Esophagus muscularis mucosa (tissue), 4 donors: Measurements from ENCODE around the gene UNC5B. TPM values are rescaled to one million over a fixed set of nuclear protein-coding genes. Genes with fewer than 3 reads are reported as not detected.

Experiments
- DNase-seq: peaks from one replicate; pipeline ENCODE4 v3.0.0-alpha.2; 2017; ENCODE audit errors: extremely low spot score
- H3K27ac ChIP-seq, 4 donors: fragments of 200-600 bp; sonication (generic); replicated peaks in 1 of 4; 1 replicate in 3 of 4; 2 replicates in 1 of 4; pipeline ENCODE4 v1.5.1; 2016 to 2019; ENCODE audit warnings: mild to moderate bottlenecking in 1 of 4
- H3K27me3 ChIP-seq, 4 donors: fragments of 200-600 bp; sonication (generic); one replicate each; pipeline versions ENCODE4 v1.5.1 to v1.6.0; 2016 to 2019
- H3K36me3 ChIP-seq, 4 donors: fragments of 200-600 bp; sonication (generic); one replicate each; pipeline ENCODE4 v1.5.1; 2016 to 2019
- H3K4me1 ChIP-seq, 4 donors: fragments of 200-600 bp; sonication (generic); one replicate each; pipeline ENCODE4 v1.5.1; 2016 to 2019
- H3K4me3 ChIP-seq, 4 donors: fragments of 200-600 bp; sonication (generic); 1 replicate in 2 of 4; 2 replicates in 2 of 4; pipeline ENCODE4 v1.5.1; 2016 to 2019; ENCODE audit warnings: mild to moderate bottlenecking in 4 of 4, moderate library complexity in 1 of 4
- H3K9me3 ChIP-seq, 4 donors: fragments of 200-600 bp; sonication (generic); 1 replicate in 3 of 4; 2 replicates in 1 of 4; pipeline ENCODE4 v1.5.1; 2016 to 2019
- CTCF ChIP-seq, 3 experiments: fragments of 200-600 bp in 2 of 3; fragments of 450-650 bp in 1 of 3; sonication (generic) in 2 of 3; IDR thresholded peaks; one replicate each; pipeline ENCODE4 v1.5.1; 2017 to 2019; ENCODE audit warnings: antibody characterized with exemption in 3 of 3, mild to moderate bottlenecking in 2 of 3, moderate library complexity in 1 of 3
- EP300 ChIP-seq: sonication (generic); formaldehyde crosslinking; IDR thresholded peaks from one replicate; pipeline ENCODE4 v1.6.1; 2017; ENCODE audit warnings: antibody characterized with exemption
- POLR2A ChIP-seq: fragments of 450-650 bp; IDR thresholded peaks from one replicate; pipeline ENCODE4 v1.6.1; 2017; ENCODE audit warnings: antibody characterized with exemption, moderate library complexity, mild to moderate bottlenecking, low read depth
- POLR2AphosphoS5 ChIP-seq, 2 donors: sonication (generic); formaldehyde crosslinking; IDR thresholded peaks; one replicate each; pipeline ENCODE4 v1.6.1; 2017; ENCODE audit warnings: antibody characterized with exemption in 2 of 2
- WGBS: methylation state at CpG from one replicate; pipeline ENCODE4 v1.1.5; 2018; 5-methylcytosine and 5-hydroxymethylcytosine counted together
- intact Hi-C: fragments of 100-400 bp; cut with DNase I; formaldehyde crosslinking; loops from one replicate; pipeline ENCODE4 v1.15.1; 2023
- total RNA-seq, 4 donors: library from RNA; depleted of rRNA; stranded (reverse); fragments of >200 nt; gene quantifications; one replicate each; pipeline versions ENCODE4 v1.1.0 to v1.2.1, GENCODE V29; 2016

UNC5B gene
- total RNA-seq, 4 donors from 2014 or later = 2.1 to 3.7 (median 2.8) TPM

- Histone ChIP-seq H3K36me3 (peaks cover 0 to 42% (median 5%) of the 10 kb centered on the region in 4 donors), H3K27me3 (no peaks in the 10 kb centered on the region), H3K4me1 (peaks cover 0 to 3% (median 0%) of the 10 kb centered on the region in 4 donors), H3K9me3 (no peaks in the 10 kb centered on the region), H3K4me3 (no peak overlapping the region), H3K27ac (peak overlapping the region in 1 of 4 donors; percentile 6)
- intact Hi-C loops = no loop called here
- TF ChIP-seq POLR2AphosphoS5 (IDR thresholded peaks at IDR 0.05) (no peak), POLR2A (no peak), EP300 (no peak), CTCF (IDR thresholded peaks at IDR 0.05) (no peak)
- no peak for DNase-seq
- WGBS = 79% methylated on average over 7 of the region's 9 CpGs
Observed at GRCh38 chr10:71333129-71333887, 120.9 kb downstream of the UNC5B start.

GRCh38 chr10:71334221-71334791, 121.9 kb downstream of the UNC5B start:
- no peak for DNase-seq
- intact Hi-C loops = no loop called here
- Histone ChIP-seq H3K27me3 (no peaks in the 10 kb centered on the region), H3K4me3 (no peak overlapping the region), H3K36me3 (peaks cover 0 to 42% (median 12%) of the 10 kb centered on the region in 4 donors), H3K9me3 (no peaks in the 10 kb centered on the region), H3K27ac (no peak overlapping the region), H3K4me1 (peaks cover 0 to 3% (median 0%) of the 10 kb centered on the region in 4 donors)
- TF ChIP-seq POLR2A (no peak), CTCF (IDR thresholded peaks at IDR 0.05) (no peak), EP300 (no peak), POLR2AphosphoS5 (IDR thresholded peaks at IDR 0.05) (no peak)
- WGBS = 86% methylated on average over 12 of the region's 12 CpGs

GRCh38 chr10:71335173-71335708, 122.9 kb downstream of the UNC5B start:
- H3K9me3 ChIP-seq = no peaks in the 10 kb centered on the region
- H3K27me3 ChIP-seq = no peaks in the 10 kb centered on the region
- TF ChIP-seq POLR2A = no peak
- no peak for TF ChIP-seq POLR2AphosphoS5 (IDR thresholded peaks at IDR 0.05)
- TF ChIP-seq CTCF (IDR thresholded peaks at IDR 0.05) = no peak
- TF ChIP-seq EP300 = no peak
- DNase-seq = no peak
- H3K36me3 ChIP-seq = peaks cover 0 to 42% (median 16%) of the 10 kb centered on the region in 4 donors
- no peak overlapping the region for H3K4me3 ChIP-seq
- peaks cover 0 to 3% (median 0%) of the 10 kb centered on the region in 4 donors for H3K4me1 ChIP-seq
- intact Hi-C loops = no loop called here
- no peak overlapping the region for H3K27ac ChIP-seq
- 94% methylated on average over 15 of the region's 15 CpGs for WGBS

- TF ChIP-seq CTCF (IDR thresholded peaks at IDR 0.05) (no peak), EP300 (no peak), POLR2A (no peak), POLR2AphosphoS5 (IDR thresholded peaks at IDR 0.05) (no peak)
- Histone ChIP-seq H3K27ac (no peak overlapping the region), H3K9me3 (no peaks in the 10 kb centered on the region), H3K36me3 (peaks cover 0 to 39% (median 17%) of the 10 kb centered on the region in 4 donors), H3K27me3 (no peaks in the 10 kb centered on the region), H3K4me1 (peaks cover 0 to 3% (median 0%) of the 10 kb centered on the region in 4 donors), H3K4me3 (no peak overlapping the region)
- intact Hi-C loops = no loop called here
- WGBS = 82% methylated on average over 6 of the region's 6 CpGs
- no peak for DNase-seq
Observed at GRCh38 chr10:71336632-71337031, 124.3 kb downstream of the UNC5B start.
